ENCODE measurements around the gene HDAC4.

GRCh38 chr2:239106314-239106908 is 294.4 kb downstream of the HDAC4 start:
- TF ChIP-seq POLR2A (IDR thresholded peaks at IDR 0.05) (no peak), CTCF (IDR thresholded peaks at IDR 0.05) (peak in 3 of 6 experiments; percentile 30 to 39 (median 31))
